ENCODE results near the gene HIGD1A.

DNA sequence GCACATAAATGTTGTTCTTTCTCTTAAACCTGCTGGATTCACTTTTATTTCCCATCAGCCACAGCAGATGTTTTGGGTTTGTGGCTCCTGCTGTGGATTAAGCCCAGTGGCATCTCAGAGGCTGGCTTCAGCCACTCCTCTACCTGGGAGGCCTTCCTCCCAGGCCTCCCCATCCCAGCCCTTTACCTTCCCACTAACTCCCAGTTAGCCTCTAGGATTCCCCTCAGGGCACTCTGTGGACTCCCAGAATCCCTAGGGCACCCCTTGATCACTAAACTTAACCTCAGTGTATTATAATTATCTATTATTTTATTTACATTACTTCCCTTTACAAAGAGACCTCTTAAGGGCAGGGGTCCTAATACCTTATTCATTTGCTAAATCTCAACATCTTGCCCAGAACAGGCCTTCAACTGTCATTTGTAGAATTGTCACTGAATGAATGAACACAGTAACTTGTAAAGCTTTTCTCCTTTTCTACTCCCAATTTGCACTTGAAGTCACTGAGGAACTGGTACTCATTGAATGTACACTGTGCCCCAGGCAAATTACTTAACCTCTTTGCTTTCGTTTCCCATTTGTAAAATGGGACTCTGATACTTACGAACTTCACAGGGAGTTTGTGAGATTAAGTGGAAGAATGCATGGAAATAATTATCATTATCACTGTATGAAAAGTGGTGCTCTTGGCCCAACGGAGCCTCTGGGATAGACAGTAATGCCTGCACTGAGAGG, 39.6 kb downstream of the HIGD1A start:
- TF ChIP-seq EZH2 (IDR thresholded peaks at IDR 0.05; ENCODE audit: low read depth, unreplicated experiment), result no peak
- TF ChIP-seq, protein P1, sequence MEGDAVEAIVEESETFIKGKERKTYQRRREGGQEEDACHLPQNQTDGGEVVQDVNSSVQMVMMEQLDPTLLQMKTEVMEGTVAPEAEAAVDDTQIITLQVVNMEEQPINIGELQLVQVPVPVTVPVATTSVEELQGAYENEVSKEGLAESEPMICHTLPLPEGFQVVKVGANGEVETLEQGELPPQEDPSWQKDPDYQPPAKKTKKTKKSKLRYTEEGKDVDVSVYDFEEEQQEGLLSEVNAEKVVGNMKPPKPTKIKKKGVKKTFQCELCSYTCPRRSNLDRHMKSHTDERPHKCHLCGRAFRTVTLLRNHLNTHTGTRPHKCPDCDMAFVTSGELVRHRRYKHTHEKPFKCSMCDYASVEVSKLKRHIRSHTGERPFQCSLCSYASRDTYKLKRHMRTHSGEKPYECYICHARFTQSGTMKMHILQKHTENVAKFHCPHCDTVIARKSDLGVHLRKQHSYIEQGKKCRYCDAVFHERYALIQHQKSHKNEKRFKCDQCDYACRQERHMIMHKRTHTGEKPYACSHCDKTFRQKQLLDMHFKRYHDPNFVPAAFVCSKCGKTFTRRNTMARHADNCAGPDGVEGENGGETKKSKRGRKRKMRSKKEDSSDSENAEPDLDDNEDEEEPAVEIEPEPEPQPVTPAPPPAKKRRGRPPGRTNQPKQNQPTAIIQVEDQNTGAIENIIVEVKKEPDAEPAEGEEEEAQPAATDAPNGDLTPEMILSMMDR (conservative IDR thresholded peaks at IDR 0.05; ENCODE audit: low read depth in 2 of 2), result no peak
- no peak for TF ChIP-seq JUNB (IDR thresholded peaks at IDR 0.05; ENCODE audit: unreplicated experiment)
